Measurements from ENCODE around the gene NTRK1. TPM values are rescaled to one million over a fixed set of nuclear protein-coding genes. Genes with fewer than 3 reads are reported as not detected.

NTRK1 gene
- polyA plus RNA-seq, 1 of the 3 experiments (the other 2 are of a cell fraction) = 0.97 TPM

DNA sequence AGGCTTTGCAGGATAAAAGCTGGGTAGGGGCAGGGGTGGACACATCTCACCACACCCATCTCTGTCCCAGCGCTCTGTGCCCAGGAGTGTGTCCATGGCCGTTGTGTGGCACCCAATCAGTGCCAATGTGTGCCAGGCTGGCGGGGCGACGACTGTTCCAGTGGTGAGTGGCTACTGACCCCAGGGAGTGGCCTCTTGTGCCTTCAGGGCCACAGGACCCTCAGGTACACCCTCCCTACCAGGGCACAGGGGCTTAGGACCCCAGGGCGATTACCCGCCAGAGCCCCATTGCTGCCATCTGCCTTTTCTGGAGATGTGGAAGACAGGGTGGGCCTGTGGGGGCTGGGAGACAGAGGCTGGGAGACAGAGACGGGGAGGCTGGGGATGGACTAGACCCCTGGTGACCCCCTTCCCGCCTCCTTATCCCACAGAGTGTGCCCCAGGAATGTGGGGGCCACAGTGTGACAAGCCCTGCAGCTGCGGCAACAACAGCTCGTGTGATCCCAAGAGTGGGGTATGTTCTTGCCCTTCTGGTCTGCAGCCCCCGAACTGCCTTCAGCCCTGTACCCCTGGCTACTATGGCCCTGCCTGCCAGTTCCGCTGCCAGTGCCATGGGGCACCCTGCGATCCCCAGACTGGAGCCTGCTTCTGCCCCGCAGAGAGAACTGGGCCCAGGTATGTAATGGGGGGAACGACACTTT lies 45.7 kb downstream of the NTRK1 start:
- TF ChIP-seq TCF12 (IDR thresholded peaks at IDR 0.05) (no peak), RFX5 (IDR thresholded peaks at IDR 0.05; ENCODE audit: low read length) (no peak), POLR2AphosphoS5 (IDR thresholded peaks at IDR 0.05; ENCODE audit: low read depth, low read length) (no peak), MEF2A (IDR thresholded peaks at IDR 0.05; ENCODE audit: borderline replicate concordance, low read depth) (no peak), YY1 (IDR thresholded peaks at IDR 0.05; ENCODE audit: low read depth) (no peak), RAD21 (IDR thresholded peaks at IDR 0.05; ENCODE audit: low read length) (no peak), FOXJ3 (CRISPR knock-in tag; IDR thresholded peaks at IDR 0.05) (no peak), NRF1 (IDR thresholded peaks at IDR 0.05; ENCODE audit: low read depth, low read length) (no peak), RXRA (IDR thresholded peaks at IDR 0.05; ENCODE audit: borderline replicate concordance, low read depth) (no peak), FOSL2 (IDR thresholded peaks at IDR 0.05; ENCODE audit: borderline replicate concordance, low read depth) (no peak), RCOR1 (IDR thresholded peaks at IDR 0.05; ENCODE audit: low read length) (no peak), CHD2 (IDR thresholded peaks at IDR 0.05; ENCODE audit: low read length, partially characterized antibody) (no peak), GABPA (IDR thresholded peaks at IDR 0.05; ENCODE audit: low read depth) (no peak)
- TF ChIP-seq, protein P1, sequence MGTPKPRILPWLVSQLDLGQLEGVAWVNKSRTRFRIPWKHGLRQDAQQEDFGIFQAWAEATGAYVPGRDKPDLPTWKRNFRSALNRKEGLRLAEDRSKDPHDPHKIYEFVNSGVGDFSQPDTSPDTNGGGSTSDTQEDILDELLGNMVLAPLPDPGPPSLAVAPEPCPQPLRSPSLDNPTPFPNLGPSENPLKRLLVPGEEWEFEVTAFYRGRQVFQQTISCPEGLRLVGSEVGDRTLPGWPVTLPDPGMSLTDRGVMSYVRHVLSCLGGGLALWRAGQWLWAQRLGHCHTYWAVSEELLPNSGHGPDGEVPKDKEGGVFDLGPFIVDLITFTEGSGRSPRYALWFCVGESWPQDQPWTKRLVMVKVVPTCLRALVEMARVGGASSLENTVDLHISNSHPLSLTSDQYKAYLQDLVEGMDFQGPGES (IDR thresholded peaks at IDR 0.05; ENCODE audit: low read depth, low read length) = no peak
- TF ChIP-seq, protein P2, sequence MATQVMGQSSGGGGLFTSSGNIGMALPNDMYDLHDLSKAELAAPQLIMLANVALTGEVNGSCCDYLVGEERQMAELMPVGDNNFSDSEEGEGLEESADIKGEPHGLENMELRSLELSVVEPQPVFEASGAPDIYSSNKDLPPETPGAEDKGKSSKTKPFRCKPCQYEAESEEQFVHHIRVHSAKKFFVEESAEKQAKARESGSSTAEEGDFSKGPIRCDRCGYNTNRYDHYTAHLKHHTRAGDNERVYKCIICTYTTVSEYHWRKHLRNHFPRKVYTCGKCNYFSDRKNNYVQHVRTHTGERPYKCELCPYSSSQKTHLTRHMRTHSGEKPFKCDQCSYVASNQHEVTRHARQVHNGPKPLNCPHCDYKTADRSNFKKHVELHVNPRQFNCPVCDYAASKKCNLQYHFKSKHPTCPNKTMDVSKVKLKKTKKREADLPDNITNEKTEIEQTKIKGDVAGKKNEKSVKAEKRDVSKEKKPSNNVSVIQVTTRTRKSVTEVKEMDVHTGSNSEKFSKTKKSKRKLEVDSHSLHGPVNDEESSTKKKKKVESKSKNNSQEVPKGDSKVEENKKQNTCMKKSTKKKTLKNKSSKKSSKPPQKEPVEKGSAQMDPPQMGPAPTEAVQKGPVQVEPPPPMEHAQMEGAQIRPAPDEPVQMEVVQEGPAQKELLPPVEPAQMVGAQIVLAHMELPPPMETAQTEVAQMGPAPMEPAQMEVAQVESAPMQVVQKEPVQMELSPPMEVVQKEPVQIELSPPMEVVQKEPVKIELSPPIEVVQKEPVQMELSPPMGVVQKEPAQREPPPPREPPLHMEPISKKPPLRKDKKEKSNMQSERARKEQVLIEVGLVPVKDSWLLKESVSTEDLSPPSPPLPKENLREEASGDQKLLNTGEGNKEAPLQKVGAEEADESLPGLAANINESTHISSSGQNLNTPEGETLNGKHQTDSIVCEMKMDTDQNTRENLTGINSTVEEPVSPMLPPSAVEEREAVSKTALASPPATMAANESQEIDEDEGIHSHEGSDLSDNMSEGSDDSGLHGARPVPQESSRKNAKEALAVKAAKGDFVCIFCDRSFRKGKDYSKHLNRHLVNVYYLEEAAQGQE (IDR thresholded peaks at IDR 0.05; ENCODE audit: low read depth, low read length) = no peak
- TF ChIP-seq, protein P3, sequence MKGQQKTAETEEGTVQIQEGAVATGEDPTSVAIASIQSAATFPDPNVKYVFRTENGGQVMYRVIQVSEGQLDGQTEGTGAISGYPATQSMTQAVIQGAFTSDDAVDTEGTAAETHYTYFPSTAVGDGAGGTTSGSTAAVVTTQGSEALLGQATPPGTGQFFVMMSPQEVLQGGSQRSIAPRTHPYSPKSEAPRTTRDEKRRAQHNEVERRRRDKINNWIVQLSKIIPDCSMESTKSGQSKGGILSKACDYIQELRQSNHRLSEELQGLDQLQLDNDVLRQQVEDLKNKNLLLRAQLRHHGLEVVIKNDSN (IDR thresholded peaks at IDR 0.05; ENCODE audit: borderline replicate concordance, low read depth) = no peak
- TF ChIP-seq, protein P4, sequence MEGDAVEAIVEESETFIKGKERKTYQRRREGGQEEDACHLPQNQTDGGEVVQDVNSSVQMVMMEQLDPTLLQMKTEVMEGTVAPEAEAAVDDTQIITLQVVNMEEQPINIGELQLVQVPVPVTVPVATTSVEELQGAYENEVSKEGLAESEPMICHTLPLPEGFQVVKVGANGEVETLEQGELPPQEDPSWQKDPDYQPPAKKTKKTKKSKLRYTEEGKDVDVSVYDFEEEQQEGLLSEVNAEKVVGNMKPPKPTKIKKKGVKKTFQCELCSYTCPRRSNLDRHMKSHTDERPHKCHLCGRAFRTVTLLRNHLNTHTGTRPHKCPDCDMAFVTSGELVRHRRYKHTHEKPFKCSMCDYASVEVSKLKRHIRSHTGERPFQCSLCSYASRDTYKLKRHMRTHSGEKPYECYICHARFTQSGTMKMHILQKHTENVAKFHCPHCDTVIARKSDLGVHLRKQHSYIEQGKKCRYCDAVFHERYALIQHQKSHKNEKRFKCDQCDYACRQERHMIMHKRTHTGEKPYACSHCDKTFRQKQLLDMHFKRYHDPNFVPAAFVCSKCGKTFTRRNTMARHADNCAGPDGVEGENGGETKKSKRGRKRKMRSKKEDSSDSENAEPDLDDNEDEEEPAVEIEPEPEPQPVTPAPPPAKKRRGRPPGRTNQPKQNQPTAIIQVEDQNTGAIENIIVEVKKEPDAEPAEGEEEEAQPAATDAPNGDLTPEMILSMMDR (IDR thresholded peaks at IDR 0.05) = no peak
- TF ChIP-seq, protein P5, sequence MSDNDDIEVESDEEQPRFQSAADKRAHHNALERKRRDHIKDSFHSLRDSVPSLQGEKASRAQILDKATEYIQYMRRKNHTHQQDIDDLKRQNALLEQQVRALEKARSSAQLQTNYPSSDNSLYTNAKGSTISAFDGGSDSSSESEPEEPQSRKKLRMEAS (IDR thresholded peaks at IDR 0.05; ENCODE audit: low read depth) = no peak
- Histone ChIP-seq H3K36me3 (replicated peaks in 1 of 2; ENCODE audit: control insufficient read depth in 1 of 2, insufficient read depth in 2 of 2, low read length in 1 of 2) (no peaks in the 10 kb centered on the region), H2AFZ (ENCODE audit: low read depth) (no peak overlapping the region), H3F3A (replicated peaks; ENCODE audit: insufficient read depth) (no peaks in the 10 kb centered on the region), H3K4me3 (ENCODE audit: low read depth in 2 of 2, low read length in 1 of 2) (no peak overlapping the region), H3K27me3 (ENCODE audit: insufficient read depth) (no peaks in the 10 kb centered on the region), H3K79me2 (ENCODE audit: insufficient read depth) (no peaks in the 10 kb centered on the region), H3K9me3 (no peaks in the 10 kb centered on the region), H3K9ac (no peak overlapping the region), H3K27ac (ENCODE audit: low read depth in 2 of 2, low read length in 1 of 2) (no peak overlapping the region), H3K9me2 (no peaks in the 10 kb centered on the region), H3K4me1 (ENCODE audit: control insufficient read depth in 1 of 2, insufficient read depth in 2 of 2, low read depth in 1 of 2, low read length in 1 of 2) (peaks cover 0 to 14% of the 10 kb centered on the region in 2 experiments; a peak in 1 of 4 replicates), H3K4me2 (no peak overlapping the region), H4K20me1 (ENCODE audit: insufficient read depth) (no peaks in the 10 kb centered on the region)
- ChIA-PET POLR2A (no interaction called here), CTCF (no interaction called here)
- DNase-seq = no peak
- 87% methylated on average over 10 of the region's 16 CpGs for WGBS (ENCODE audit: low lambda C conversion rate)
